ENCODE results near the gene ZNF865. TPM values are rescaled to one million over a fixed set of nuclear protein-coding genes. Genes with fewer than 3 reads are reported as not detected.

Gene ZNF865
- total RNA-seq, 1 experiment from 2014 or later, result 16.2 TPM

DNA sequence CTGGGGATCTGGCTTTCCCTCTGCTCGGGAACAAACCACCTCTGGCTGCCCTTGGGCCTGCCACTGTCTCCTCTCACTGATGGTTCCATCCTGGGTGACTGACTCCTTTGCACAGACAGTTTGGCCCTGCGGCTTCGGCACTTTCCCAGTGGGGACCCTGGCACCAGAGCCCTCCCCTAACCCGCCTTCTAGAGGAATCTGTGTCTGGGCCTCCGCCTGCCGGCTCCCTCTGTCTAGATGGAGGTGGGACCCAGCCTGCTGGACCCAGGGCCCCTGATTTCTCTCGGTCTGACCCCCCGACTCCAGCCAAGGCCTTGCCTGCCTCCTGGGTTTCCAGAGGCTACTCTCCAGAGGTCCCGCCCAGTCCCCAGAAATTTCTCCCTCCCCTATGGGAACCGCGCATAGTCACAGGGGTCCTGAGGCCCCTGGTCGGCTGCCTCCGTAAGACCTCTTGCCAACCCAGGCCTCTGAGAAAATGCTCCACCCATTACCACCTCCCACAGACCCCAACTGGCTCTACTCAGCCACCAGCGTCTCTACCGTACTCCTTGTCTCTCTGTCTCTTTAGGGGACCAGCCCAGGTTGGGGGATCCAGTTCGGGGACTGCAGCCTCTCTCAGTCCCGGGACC, 45.3 kb downstream of the ZNF865 start (continued):
- TF ChIP-seq, protein P1, sequence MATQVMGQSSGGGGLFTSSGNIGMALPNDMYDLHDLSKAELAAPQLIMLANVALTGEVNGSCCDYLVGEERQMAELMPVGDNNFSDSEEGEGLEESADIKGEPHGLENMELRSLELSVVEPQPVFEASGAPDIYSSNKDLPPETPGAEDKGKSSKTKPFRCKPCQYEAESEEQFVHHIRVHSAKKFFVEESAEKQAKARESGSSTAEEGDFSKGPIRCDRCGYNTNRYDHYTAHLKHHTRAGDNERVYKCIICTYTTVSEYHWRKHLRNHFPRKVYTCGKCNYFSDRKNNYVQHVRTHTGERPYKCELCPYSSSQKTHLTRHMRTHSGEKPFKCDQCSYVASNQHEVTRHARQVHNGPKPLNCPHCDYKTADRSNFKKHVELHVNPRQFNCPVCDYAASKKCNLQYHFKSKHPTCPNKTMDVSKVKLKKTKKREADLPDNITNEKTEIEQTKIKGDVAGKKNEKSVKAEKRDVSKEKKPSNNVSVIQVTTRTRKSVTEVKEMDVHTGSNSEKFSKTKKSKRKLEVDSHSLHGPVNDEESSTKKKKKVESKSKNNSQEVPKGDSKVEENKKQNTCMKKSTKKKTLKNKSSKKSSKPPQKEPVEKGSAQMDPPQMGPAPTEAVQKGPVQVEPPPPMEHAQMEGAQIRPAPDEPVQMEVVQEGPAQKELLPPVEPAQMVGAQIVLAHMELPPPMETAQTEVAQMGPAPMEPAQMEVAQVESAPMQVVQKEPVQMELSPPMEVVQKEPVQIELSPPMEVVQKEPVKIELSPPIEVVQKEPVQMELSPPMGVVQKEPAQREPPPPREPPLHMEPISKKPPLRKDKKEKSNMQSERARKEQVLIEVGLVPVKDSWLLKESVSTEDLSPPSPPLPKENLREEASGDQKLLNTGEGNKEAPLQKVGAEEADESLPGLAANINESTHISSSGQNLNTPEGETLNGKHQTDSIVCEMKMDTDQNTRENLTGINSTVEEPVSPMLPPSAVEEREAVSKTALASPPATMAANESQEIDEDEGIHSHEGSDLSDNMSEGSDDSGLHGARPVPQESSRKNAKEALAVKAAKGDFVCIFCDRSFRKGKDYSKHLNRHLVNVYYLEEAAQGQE (IDR thresholded peaks at IDR 0.05; ENCODE audit: low read depth), result no peak
- TF ChIP-seq POLR2AphosphoS5 (IDR thresholded peaks at IDR 0.05; ENCODE audit: low read depth, low read length), result no peak

DNA sequence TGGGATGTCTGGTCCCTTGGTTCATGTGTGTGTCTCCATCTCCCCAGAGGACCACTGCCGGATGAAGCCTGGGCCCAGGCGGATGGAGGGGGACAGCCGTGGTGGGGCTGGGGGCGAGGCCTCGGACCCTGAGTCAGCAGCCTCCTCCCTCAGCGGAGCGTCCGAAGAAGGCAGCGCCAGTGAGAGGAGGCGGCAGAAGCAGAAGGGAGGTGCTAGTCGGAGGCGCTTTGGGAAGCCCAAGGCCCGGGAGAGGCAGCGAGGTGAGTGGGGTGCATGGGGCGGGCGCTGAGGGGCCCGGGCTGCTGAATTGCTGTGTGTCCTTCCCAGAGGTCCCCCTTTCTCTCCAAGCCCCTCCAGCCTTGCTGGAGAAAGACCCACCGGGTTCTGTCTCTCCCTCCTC, 45.8 kb downstream of the ZNF865 start:
- H2AFZ ChIP-seq (ENCODE audit: low read depth, low read length, poor library complexity, severe bottlenecking), result no peak overlapping the region
- no peaks in the 10 kb centered on the region for H4K20me1 ChIP-seq (ENCODE audit: insufficient read depth)
- no peak overlapping the region for H3K4me2 ChIP-seq (ENCODE audit: low read length)
- H3K9ac ChIP-seq (ENCODE audit: low read length), result no peak overlapping the region
- H3K36me3 ChIP-seq (ENCODE audit: control insufficient read depth in 1 of 2, insufficient read depth in 2 of 2, low read length in 2 of 2), result no peaks in the 10 kb centered on the region
- H3K27ac ChIP-seq (ENCODE audit: low read depth, low read length), result no peak overlapping the region
- ChIA-PET CTCF (no interaction called here), RAD21 (ENCODE audit: low non-redundant PET in 1 of 2, low total read pairs in 2 of 2, uncharacterized antibody in 2 of 2, unreplicated experiment in 2 of 2) (no interaction called here), POLR2A (no interaction called here)
- ATAC-seq (no peak), DNase-seq (ENCODE audit: low read depth, low spot score) (no peak)
- no peak overlapping the region for H3K4me3 ChIP-seq (replicated peaks in 1 of 2; ENCODE audit: low read depth in 1 of 2, low read length in 2 of 2)
- peaks cover 10% of the 10 kb centered on the region for H3K79me2 ChIP-seq (ENCODE audit: insufficient read depth, low read length)
- TF ChIP-seq JUND (IDR thresholded peaks at IDR 0.05) (no peak), EZH2 (IDR thresholded peaks at IDR 0.05) (no peak), ZFX (IDR thresholded peaks at IDR 0.05) (no peak), ATF3 (IDR thresholded peaks at IDR 0.05) (no peak), SP1 (IDR thresholded peaks at IDR 0.05; ENCODE audit: low read depth) (no peak), MAX (IDR thresholded peaks at IDR 0.05) (no peak), CBX3 (IDR thresholded peaks at IDR 0.05; ENCODE audit: low read depth) (no peak), TCF7L2 (IDR thresholded peaks at IDR 0.05; ENCODE audit: borderline replicate concordance, extremely low read depth, insufficient read depth, insufficient read length) (no peak)
- TF ChIP-seq, protein P1 (IDR thresholded peaks at IDR 0.05; ENCODE audit: low read depth), result no peak
- TF ChIP-seq, protein P2, sequence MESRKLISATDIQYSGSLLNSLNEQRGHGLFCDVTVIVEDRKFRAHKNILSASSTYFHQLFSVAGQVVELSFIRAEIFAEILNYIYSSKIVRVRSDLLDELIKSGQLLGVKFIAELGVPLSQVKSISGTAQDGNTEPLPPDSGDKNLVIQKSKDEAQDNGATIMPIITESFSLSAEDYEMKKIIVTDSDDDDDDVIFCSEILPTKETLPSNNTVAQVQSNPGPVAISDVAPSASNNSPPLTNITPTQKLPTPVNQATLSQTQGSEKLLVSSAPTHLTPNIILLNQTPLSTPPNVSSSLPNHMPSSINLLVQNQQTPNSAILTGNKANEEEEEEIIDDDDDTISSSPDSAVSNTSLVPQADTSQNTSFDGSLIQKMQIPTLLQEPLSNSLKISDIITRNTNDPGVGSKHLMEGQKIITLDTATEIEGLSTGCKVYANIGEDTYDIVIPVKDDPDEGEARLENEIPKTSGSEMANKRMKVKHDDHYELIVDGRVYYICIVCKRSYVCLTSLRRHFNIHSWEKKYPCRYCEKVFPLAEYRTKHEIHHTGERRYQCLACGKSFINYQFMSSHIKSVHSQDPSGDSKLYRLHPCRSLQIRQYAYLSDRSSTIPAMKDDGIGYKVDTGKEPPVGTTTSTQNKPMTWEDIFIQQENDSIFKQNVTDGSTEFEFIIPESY (IDR thresholded peaks at IDR 0.05; ENCODE audit: extremely low read depth, insufficient replicate concordance, low read length), result no peak
- TF ChIP-seq, protein P3, sequence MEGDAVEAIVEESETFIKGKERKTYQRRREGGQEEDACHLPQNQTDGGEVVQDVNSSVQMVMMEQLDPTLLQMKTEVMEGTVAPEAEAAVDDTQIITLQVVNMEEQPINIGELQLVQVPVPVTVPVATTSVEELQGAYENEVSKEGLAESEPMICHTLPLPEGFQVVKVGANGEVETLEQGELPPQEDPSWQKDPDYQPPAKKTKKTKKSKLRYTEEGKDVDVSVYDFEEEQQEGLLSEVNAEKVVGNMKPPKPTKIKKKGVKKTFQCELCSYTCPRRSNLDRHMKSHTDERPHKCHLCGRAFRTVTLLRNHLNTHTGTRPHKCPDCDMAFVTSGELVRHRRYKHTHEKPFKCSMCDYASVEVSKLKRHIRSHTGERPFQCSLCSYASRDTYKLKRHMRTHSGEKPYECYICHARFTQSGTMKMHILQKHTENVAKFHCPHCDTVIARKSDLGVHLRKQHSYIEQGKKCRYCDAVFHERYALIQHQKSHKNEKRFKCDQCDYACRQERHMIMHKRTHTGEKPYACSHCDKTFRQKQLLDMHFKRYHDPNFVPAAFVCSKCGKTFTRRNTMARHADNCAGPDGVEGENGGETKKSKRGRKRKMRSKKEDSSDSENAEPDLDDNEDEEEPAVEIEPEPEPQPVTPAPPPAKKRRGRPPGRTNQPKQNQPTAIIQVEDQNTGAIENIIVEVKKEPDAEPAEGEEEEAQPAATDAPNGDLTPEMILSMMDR (IDR thresholded peaks at IDR 0.05 in 2 of 3, conservative IDR thresholded peaks at IDR 0.05 in 1 of 3; ENCODE audit: borderline replicate concordance in 1 of 3, insufficient read depth in 1 of 3, low read depth in 2 of 3, low read length in 2 of 3), result no peak
- no TSS peak for BruUV-seq (replicated peaks)
- intact Hi-C loops (cut with micrococcal nuclease), result no loop called here
- H3K27me3 ChIP-seq (ENCODE audit: insufficient read depth, low read length), result no peaks in the 10 kb centered on the region
- peaks cover 6 to 12% of the 10 kb centered on the region in 2 experiments; a peak in 3 of 4 replicates for H3K4me1 ChIP-seq (ENCODE audit: control insufficient read depth in 1 of 2, insufficient read depth in 2 of 2, low read length in 2 of 2)
- no peaks in the 10 kb centered on the region for H3K9me2 ChIP-seq (ENCODE audit: insufficient read depth)
- H3K9me3 ChIP-seq (ENCODE audit: control insufficient read depth in 1 of 2, insufficient read depth in 1 of 2, low read depth in 1 of 2, low read length in 2 of 2), result no peaks in the 10 kb centered on the region
